ENCODE data around the gene R3HDM2.

Gene R3HDM2

DNA sequence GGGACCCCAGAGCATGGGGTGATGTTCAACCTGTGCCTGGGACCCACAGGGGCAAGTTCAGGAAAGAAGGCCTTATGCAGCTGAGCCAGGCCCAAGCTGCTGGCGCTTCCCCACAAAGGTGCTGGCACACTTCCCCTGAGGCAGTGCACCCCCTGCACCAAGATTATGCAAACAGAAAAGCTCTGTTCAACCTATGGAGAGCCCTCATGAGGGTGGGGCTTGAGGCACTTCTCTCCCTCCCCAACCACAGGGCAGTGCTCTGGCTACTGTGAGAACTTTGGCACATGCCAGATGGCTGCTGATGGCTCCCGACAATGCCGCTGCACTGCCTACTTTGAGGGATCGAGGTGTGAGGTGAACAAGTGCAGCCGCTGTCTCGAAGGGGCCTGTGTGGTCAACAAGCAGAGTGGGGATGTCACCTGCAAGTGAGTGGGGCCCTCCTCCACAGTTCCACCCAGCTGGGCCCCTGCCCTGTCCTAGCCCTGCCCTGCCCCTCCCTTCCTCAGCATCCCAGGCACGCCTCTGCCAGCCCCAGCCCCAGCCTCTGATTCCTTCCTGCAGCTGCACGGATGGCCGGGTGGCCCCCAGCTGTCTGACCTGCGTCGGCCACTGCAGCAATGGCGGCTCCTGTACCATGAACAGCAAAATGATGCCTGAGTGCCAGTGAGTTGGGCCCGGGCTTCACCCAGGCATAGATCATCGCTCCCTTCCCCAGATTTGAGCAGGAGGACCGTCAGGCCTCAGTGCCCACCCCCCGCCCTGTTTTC, 219.7 kb downstream of the R3HDM2 start:
- Histone ChIP-seq H2BK12ac (ENCODE audit: low read length) (no peak overlapping the region), H3K14ac (ENCODE audit: low read length) (no peak overlapping the region), H3K23ac (ENCODE audit: low read depth, low read length, poor library complexity) (peak overlapping the region; percentile 16), H2BK15ac (ENCODE audit: low read length) (no peak overlapping the region), H3K9ac (ENCODE audit: low read depth, low read length, poor library complexity) (no peak overlapping the region), H3K27ac (replicated peaks; ENCODE audit: low read length) (no peak overlapping the region), H3K79me1 (ENCODE audit: low read depth, low read length) (no peaks in the 10 kb centered on the region), H3K4me1 (ENCODE audit: control insufficient read depth in 2 of 2, insufficient read depth in 1 of 2, low read depth in 1 of 2, low read length in 2 of 2) (peaks cover 8 to 18% of the 10 kb centered on the region in 2 donors), H2BK120ac (ENCODE audit: low read depth, low read length) (no peak overlapping the region), H2AK5ac (ENCODE audit: low read depth, low read length) (no peak overlapping the region), H3K36me3 (replicated peaks in 1 of 2; ENCODE audit: control insufficient read depth in 2 of 2, insufficient read depth in 2 of 2, low read length in 2 of 2) (peaks cover 43 to 71% of the 10 kb centered on the region in 2 donors), H4K91ac (ENCODE audit: low read depth, low read length, poor library complexity) (no peak overlapping the region), H3K9me3 (replicated peaks in 1 of 2; ENCODE audit: control insufficient read depth in 2 of 2, insufficient read depth in 1 of 2, low read depth in 1 of 2, low read length in 2 of 2) (no peaks in the 10 kb centered on the region), H3K27me3 (ENCODE audit: control insufficient read depth in 3 of 3, insufficient read depth in 3 of 3, low read depth in 1 of 3, low read length in 3 of 3) (peaks cover 10 to 25% (median 17%) of the 10 kb centered on the region in 3 experiments), H3K4ac (ENCODE audit: low read length) (no peak overlapping the region), H3K4me3 (ENCODE audit: low read length in 2 of 2) (peak overlapping the region in 1 of 2 donors; percentile 52), H3K4me2 (ENCODE audit: insufficient read depth, low read length, poor library complexity, severe bottlenecking) (no peak overlapping the region), H4K8ac (ENCODE audit: low read depth, low read length) (no peak overlapping the region), H3K18ac (ENCODE audit: low read length) (no peak overlapping the region), H2AFZ (ENCODE audit: low read length) (no peak overlapping the region), H2BK5ac (ENCODE audit: low read length) (no peak overlapping the region)
- WGBS, 2 donors (ENCODE audit: extremely low coverage in 2 of 2, insufficient read length in 2 of 2, insufficient replicate concordance in 1 of 2) = no CpG with 5 or more reads among the region's 16 CpGs
- no peak for DNase-seq (ENCODE audit: low spot score)

DNA sequence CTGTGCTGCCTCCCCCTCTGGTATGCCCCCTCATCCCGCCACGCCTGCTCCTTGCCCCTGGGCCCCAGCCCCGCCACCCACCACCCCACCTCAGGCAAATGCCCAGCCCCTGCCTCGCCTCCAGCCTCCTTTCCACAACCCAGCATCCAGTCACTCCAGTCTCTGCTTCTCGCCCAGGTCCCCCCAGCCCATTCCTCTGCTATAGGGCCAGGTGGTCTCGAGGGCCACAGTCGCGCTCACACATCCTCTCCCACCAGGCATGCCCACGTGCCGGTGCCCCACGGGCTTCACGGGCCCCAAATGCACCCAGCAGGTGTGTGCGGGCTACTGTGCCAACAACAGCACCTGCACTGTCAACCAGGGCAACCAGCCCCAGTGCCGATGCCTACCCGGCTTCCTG, 220.4 kb downstream of the R3HDM2 start:
- H3K14ac ChIP-seq (ENCODE audit: low read length) = no peak overlapping the region
- H3K4me3 ChIP-seq (ENCODE audit: low read length in 2 of 2) = no peak overlapping the region
- peaks cover 50 to 77% of the 10 kb centered on the region in 2 donors for H3K36me3 ChIP-seq (replicated peaks in 1 of 2; ENCODE audit: control insufficient read depth in 2 of 2, insufficient read depth in 2 of 2, low read length in 2 of 2)
- H4K8ac ChIP-seq (ENCODE audit: low read depth, low read length) = no peak overlapping the region
- no peak overlapping the region for H3K27ac ChIP-seq (replicated peaks; ENCODE audit: low read length)
- H3K4ac ChIP-seq (ENCODE audit: low read length) = no peak overlapping the region
- no peaks in the 10 kb centered on the region for H3K79me1 ChIP-seq (ENCODE audit: low read depth, low read length)
- H2BK5ac ChIP-seq (ENCODE audit: low read length) = peak overlapping the region; percentile 47
- no peak for DNase-seq (ENCODE audit: low spot score)
- H2BK15ac ChIP-seq (ENCODE audit: low read length) = no peak overlapping the region
- H3K18ac ChIP-seq (ENCODE audit: low read length) = no peak overlapping the region
- peaks cover 0 to 1% of the 10 kb centered on the region in 2 donors for H3K9me3 ChIP-seq (replicated peaks in 1 of 2; ENCODE audit: control insufficient read depth in 2 of 2, insufficient read depth in 1 of 2, low read depth in 1 of 2, low read length in 2 of 2)
- peak overlapping the region; percentile 16 for H3K23ac ChIP-seq (ENCODE audit: low read depth, low read length, poor library complexity)
- peaks cover 4 to 19% (median 11%) of the 10 kb centered on the region in 3 experiments for H3K27me3 ChIP-seq (ENCODE audit: control insufficient read depth in 3 of 3, insufficient read depth in 3 of 3, low read depth in 1 of 3, low read length in 3 of 3)
- H2AFZ ChIP-seq (ENCODE audit: low read length) = no peak overlapping the region
- H4K91ac ChIP-seq (ENCODE audit: low read depth, low read length, poor library complexity) = no peak overlapping the region
- H3K9ac ChIP-seq (ENCODE audit: low read depth, low read length, poor library complexity) = no peak overlapping the region
- H3K4me1 ChIP-seq (ENCODE audit: control insufficient read depth in 2 of 2, insufficient read depth in 1 of 2, low read depth in 1 of 2, low read length in 2 of 2) = peaks cover 8 to 12% of the 10 kb centered on the region in 2 donors
- H2AK5ac ChIP-seq (ENCODE audit: low read depth, low read length) = peak overlapping the region; percentile 44
- H2BK120ac ChIP-seq (ENCODE audit: low read depth, low read length) = no peak overlapping the region
- no CpG with 5 or more reads among the region's 15 CpGs for WGBS, 2 donors (ENCODE audit: extremely low coverage in 2 of 2, insufficient read length in 2 of 2, insufficient replicate concordance in 1 of 2)
- H3K4me2 ChIP-seq (ENCODE audit: insufficient read depth, low read length, poor library complexity, severe bottlenecking) = no peak overlapping the region
- H2BK12ac ChIP-seq (ENCODE audit: low read length) = no peak overlapping the region

DNA sequence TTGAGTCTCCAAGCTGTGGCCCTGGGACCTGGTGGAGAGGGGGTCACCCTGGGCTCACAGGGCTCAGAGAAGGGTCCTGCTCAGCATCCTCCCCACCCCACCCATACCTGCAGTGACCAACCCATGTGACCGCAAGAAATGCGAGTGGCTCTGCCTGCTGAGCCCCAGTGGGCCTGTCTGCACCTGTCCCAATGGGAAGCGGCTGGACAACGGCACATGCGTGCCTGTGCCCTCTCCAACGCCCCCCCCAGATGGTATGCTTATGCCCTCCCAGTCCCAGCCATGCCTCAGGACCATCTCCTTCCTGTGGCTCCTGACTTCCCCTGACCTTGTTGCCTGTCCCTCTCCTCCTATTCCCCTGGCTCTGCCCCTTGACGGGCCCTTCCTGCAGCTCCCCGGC, 220.9 kb downstream of the R3HDM2 start:
- WGBS, 2 donors (ENCODE audit: extremely low coverage in 2 of 2, insufficient read length in 2 of 2, insufficient replicate concordance in 1 of 2) = no CpG with 5 or more reads among the region's 8 CpGs
- Histone ChIP-seq H3K4me3 (ENCODE audit: low read length in 2 of 2) (no peak overlapping the region), H3K4me1 (ENCODE audit: control insufficient read depth in 2 of 2, insufficient read depth in 1 of 2, low read depth in 1 of 2, low read length in 2 of 2) (peaks cover 8 to 10% of the 10 kb centered on the region in 2 donors), H2BK15ac (ENCODE audit: low read length) (no peak overlapping the region), H3K9me3 (replicated peaks in 1 of 2; ENCODE audit: control insufficient read depth in 2 of 2, insufficient read depth in 1 of 2, low read depth in 1 of 2, low read length in 2 of 2) (peaks cover 0 to 1% of the 10 kb centered on the region in 2 donors), H3K4me2 (ENCODE audit: insufficient read depth, low read length, poor library complexity, severe bottlenecking) (no peak overlapping the region), H2AFZ (ENCODE audit: low read length) (no peak overlapping the region), H3K27ac (replicated peaks; ENCODE audit: low read length) (no peak overlapping the region), H4K91ac (ENCODE audit: low read depth, low read length, poor library complexity) (no peak overlapping the region), H4K8ac (ENCODE audit: low read depth, low read length) (no peak overlapping the region), H3K36me3 (replicated peaks in 1 of 2; ENCODE audit: control insufficient read depth in 2 of 2, insufficient read depth in 2 of 2, low read length in 2 of 2) (peaks cover 55 to 82% of the 10 kb centered on the region in 2 donors), H3K18ac (ENCODE audit: low read length) (no peak overlapping the region), H2BK12ac (ENCODE audit: low read length) (no peak overlapping the region), H2BK120ac (ENCODE audit: low read depth, low read length) (no peak overlapping the region), H2AK5ac (ENCODE audit: low read depth, low read length) (no peak overlapping the region), H2BK5ac (ENCODE audit: low read length) (peak overlapping the region; percentile 47), H3K79me1 (ENCODE audit: low read depth, low read length) (no peaks in the 10 kb centered on the region), H3K4ac (ENCODE audit: low read length) (no peak overlapping the region), H3K23ac (ENCODE audit: low read depth, low read length, poor library complexity) (no peak overlapping the region), H3K27me3 (ENCODE audit: control insufficient read depth in 3 of 3, insufficient read depth in 3 of 3, low read depth in 1 of 3, low read length in 3 of 3) (peaks cover 0 to 13% (median 5%) of the 10 kb centered on the region in 3 experiments), H3K14ac (ENCODE audit: low read length) (no peak overlapping the region), H3K9ac (ENCODE audit: low read depth, low read length, poor library complexity) (no peak overlapping the region)
- DNase-seq (ENCODE audit: low spot score) = no peak

DNA sequence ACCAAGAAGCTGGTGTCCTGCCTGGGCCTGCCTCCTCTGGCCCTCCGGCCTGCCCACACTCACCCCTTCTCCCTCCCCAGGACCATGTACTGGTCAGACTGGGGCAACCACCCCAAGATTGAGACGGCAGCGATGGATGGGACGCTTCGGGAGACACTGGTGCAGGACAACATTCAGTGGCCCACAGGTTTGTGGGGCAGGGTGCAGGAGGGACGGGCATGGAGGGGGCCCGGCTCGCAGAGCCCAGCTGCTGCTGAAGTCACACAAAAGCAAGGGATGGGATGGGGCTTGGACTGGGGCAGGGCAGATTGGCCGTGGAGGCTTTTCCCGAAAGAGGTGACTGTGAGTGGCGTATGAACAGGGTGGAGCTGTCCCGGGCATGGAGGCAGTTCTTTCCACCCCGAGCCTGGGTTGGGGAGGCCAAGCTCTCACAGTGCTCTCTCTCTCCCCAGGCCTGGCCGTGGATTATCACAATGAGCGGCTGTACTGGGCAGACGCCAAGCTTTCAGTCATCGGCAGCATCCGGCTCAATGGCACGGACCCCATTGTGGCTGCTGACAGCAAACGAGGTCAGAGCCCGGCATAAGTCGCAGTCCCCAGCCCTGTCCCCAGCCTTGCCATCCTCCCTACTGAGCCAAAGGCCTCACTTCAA, 222.1 kb downstream of the R3HDM2 start:
- Histone ChIP-seq H2BK120ac (ENCODE audit: low read depth, low read length) (no peak overlapping the region), H4K91ac (ENCODE audit: low read depth, low read length, poor library complexity) (no peak overlapping the region), H3K79me1 (ENCODE audit: low read depth, low read length) (no peaks in the 10 kb centered on the region), H3K9me3 (replicated peaks in 1 of 2; ENCODE audit: control insufficient read depth in 2 of 2, insufficient read depth in 1 of 2, low read depth in 1 of 2, low read length in 2 of 2) (peaks cover 0 to 1% of the 10 kb centered on the region in 2 donors), H2BK15ac (ENCODE audit: low read length) (no peak overlapping the region), H2AK5ac (ENCODE audit: low read depth, low read length) (no peak overlapping the region), H3K23ac (ENCODE audit: low read depth, low read length, poor library complexity) (peak overlapping the region; percentile 35), H2BK12ac (ENCODE audit: low read length) (no peak overlapping the region), H3K27ac (replicated peaks; ENCODE audit: low read length) (no peak overlapping the region), H4K8ac (ENCODE audit: low read depth, low read length) (no peak overlapping the region), H2AFZ (ENCODE audit: low read length) (no peak overlapping the region), H3K4me3 (ENCODE audit: low read length in 2 of 2) (no peak overlapping the region), H3K27me3 (ENCODE audit: control insufficient read depth in 3 of 3, insufficient read depth in 3 of 3, low read depth in 1 of 3, low read length in 3 of 3) (peaks cover 0 to 4% (median 0%) of the 10 kb centered on the region in 3 experiments), H3K18ac (ENCODE audit: low read length) (no peak overlapping the region), H3K14ac (ENCODE audit: low read length) (no peak overlapping the region), H3K9ac (ENCODE audit: low read depth, low read length, poor library complexity) (no peak overlapping the region), H3K36me3 (replicated peaks in 1 of 2; ENCODE audit: control insufficient read depth in 2 of 2, insufficient read depth in 2 of 2, low read length in 2 of 2) (peaks cover 64 to 93% of the 10 kb centered on the region in 2 donors), H3K4me1 (ENCODE audit: control insufficient read depth in 2 of 2, insufficient read depth in 1 of 2, low read depth in 1 of 2, low read length in 2 of 2) (peaks cover 2% of the 10 kb centered on the region in 2 donors), H2BK5ac (ENCODE audit: low read length) (no peak overlapping the region), H3K4me2 (ENCODE audit: insufficient read depth, low read length, poor library complexity, severe bottlenecking) (no peak overlapping the region), H3K4ac (ENCODE audit: low read length) (no peak overlapping the region)
- no peak for DNase-seq (ENCODE audit: low spot score)
- WGBS, 2 donors (ENCODE audit: extremely low coverage in 2 of 2, insufficient read length in 2 of 2, insufficient replicate concordance in 1 of 2) = no CpG with 5 or more reads among the region's 22 CpGs
